MG63 (cell line): Measurements from ENCODE around the gene CYTH1. TPM values are rescaled to one million over a fixed set of nuclear protein-coding genes. Genes with fewer than 3 reads are reported as not detected.
"Not testable (repeated sequence)": the region's sequence is repeated elsewhere in the genome, so short reads cannot be mapped to it uniquely, and the experiment has no call there.

ENCODE experiments used
- DNase-seq: peaks from one replicate; pipeline ENCODE4 v3.0.0-alpha.2; 2020
- H3K27me3 ChIP-seq: fragments of 250-450 bp; sonication (Bioruptor Pico); 2 replicates; pipeline ENCODE4 v1.5.1; 2020; ENCODE audit warnings: mild to moderate bottlenecking, moderate library complexity
- H3K36me3 ChIP-seq: fragments of 250-450 bp; sonication (Bioruptor Pico); 2 replicates; pipeline ENCODE4 v1.5.1; 2020; ENCODE audit warnings: mild to moderate bottlenecking, moderate library complexity
- H3K4me3 ChIP-seq: fragments of 250-450 bp; sonication (Bioruptor Pico); 2 replicates; pipeline ENCODE4 v1.5.1; 2020; ENCODE audit warnings: mild to moderate bottlenecking, moderate library complexity
- H3K9me3 ChIP-seq: fragments of 250-450 bp; sonication (Bioruptor Pico); 2 replicates; pipeline ENCODE4 v1.5.1; 2020; ENCODE audit warnings: mild to moderate bottlenecking, moderate library complexity
- total RNA-seq: library from RNA; depleted of rRNA; stranded (reverse); fragments of >200 nt; shearing (Covaris generic); gene quantifications from 2 replicates; pipeline ENCODE4 v1.2.3, GENCODE V29; 2014; ENCODE audit warnings: low replicate concordance

Gene CYTH1
- total RNA-seq, 1 experiment from 2014 or later, result 11.2 TPM

DNA sequence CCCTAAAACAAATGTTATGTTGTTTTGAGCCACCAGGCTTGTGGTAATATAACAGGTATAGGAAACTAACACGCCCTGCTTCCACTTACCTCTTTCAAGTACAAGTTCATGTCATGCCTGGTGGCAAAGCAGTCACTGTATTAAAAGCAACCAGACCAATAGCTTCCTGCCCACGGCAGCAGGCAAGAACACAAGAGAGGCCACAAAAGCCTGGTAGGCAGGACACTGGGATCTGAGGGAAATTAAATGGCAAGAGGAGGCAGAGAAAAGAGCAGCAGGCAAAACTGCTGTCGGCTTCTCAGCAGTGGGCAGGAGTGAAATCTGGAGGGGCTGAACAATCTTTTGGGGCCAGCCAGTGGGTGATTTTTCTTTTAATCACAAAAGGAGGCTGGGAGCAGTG is 2.2 kb downstream of the CYTH1 start:
- no peak overlapping the region for H3K4me3 ChIP-seq
- no peak for DNase-seq
- no peaks in the 10 kb centered on the region for H3K36me3 ChIP-seq
- H3K9me3 ChIP-seq, result no peaks in the 10 kb centered on the region
- H3K27me3 ChIP-seq, result no peaks in the 10 kb centered on the region

DNA sequence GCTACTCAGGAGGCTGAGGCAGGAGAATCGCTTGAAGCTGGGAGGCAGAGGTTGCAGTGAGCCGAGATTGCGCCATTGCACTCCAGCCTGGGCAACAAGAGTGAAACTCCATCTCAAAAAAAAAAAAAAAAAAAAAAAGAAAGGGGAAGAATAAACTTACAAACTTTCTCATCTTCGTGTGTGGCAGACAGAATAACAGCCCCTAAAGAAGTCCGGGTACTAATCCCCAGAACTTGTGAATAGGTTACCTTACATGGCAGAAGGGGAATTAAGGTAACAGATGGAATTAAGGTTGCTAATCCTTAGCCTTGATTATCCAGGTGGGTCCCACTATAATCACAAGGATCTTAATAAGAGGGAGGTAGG is 2.8 kb downstream of the CYTH1 start:
- not testable (repeated sequence) for H3K4me3 ChIP-seq, DNase-seq, H3K36me3 ChIP-seq, H3K9me3 ChIP-seq, H3K27me3 ChIP-seq

GRCh38 chr17:78777881-78778280 is 4.2 kb downstream of the CYTH1 start:
- no peak for DNase-seq
- Histone ChIP-seq H3K4me3 (no peak overlapping the region), H3K27me3 (no peaks in the 10 kb centered on the region), H3K9me3 (no peaks in the 10 kb centered on the region), H3K36me3 (no peaks in the 10 kb centered on the region)

DNA sequence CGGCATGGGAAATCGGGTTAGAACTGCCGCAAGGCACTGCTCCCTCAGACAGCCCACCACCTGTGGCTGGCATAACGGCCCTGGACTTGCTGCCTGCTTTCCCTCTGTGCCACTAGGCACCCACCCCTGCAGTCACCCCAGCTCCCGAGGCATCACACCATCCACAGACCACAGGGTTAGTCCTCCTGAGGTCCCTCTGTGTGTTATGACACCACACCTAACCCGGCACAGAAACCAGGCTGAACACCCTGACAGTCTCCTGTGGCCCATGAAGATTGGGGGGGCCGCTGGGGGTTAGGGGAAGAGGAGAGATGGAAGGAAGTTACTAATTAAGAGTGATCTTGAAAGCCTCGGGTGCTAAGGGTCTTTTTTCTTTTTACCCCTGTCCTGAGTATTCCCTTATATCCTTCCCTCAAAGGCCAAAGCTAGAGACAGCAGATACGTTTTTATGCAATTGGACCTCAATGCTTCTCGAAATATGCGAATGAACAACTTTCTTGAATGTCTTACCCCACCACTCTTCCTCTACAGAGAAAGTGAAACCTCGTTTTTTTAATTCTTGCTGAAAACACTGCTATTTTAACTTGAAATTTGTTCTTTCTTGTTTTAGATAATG is 7.0 kb downstream of the CYTH1 start:
- Histone ChIP-seq H3K4me3 (peak overlapping the region; percentile 36), H3K27me3 (no peaks in the 10 kb centered on the region), H3K9me3 (no peaks in the 10 kb centered on the region), H3K36me3 (no peaks in the 10 kb centered on the region)
- DNase-seq, result peak; percentile 28

DNA sequence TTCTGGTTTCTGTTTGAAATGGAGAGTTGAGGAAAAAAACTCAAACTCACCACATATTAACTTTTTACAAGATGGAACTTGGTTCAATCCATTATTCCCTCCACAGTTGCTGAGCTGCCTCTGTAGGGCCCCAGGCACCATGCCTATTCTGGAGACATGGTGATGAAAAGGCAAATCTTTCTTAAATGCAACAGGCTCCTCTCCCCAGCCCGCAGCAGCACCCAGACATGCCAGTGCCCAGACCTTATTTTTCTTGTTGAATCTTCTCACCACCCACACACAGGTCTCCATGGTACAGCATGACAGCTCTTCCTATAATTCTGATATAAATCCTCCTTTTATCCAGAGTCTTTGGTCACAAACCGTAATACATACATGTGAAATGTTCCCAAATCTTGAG is 7.6 kb downstream of the CYTH1 start:
- Histone ChIP-seq H3K4me3 (peak overlapping the region; percentile 36), H3K36me3 (no peaks in the 10 kb centered on the region), H3K9me3 (no peaks in the 10 kb centered on the region), H3K27me3 (no peaks in the 10 kb centered on the region)
- DNase-seq, result no peak

DNA sequence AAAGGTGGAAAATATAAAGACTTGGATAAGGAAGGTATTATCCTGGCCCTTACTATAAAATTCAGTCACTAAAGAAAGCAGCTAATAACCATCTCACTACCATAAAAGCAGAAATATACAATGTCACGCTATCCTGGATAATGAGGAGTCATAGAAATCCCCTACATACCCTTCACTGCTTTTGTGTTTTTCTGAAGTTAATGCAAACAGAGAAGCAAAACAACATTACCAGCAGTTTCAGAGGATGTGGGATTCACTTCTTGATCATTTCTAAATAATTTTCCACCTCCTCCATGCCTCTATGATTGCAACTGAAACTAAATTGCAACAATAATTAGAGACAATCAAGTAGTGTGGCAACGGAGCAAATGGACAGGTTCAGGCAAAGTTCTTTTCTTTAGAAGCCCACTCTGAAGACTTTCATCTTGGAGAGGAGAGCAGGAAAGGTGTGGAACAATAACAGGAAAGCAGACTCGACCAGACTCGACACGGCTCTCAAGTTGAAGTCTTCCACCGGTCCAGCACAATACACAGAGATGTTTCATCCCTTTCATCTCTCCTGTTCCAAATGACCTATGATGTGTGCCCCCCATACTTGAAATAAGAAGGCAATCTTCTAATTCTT is 10.2 kb downstream of the CYTH1 start:
- DNase-seq, result no peak
- H3K4me3 ChIP-seq, result no peak overlapping the region

GRCh38 chr17:78769196-78769773 is 12.8 kb downstream of the CYTH1 start:
- Histone ChIP-seq H3K36me3 (no peaks in the 10 kb centered on the region), H3K9me3 (no peaks in the 10 kb centered on the region), H3K4me3 (no peak overlapping the region), H3K27me3 (no peaks in the 10 kb centered on the region)
- DNase-seq, result no peak

More for the DNA sequence above, 10.2 kb downstream of the CYTH1 start:
- H3K27me3 ChIP-seq, result no peaks in the 10 kb centered on the region
- no peaks in the 10 kb centered on the region for H3K36me3 ChIP-seq
- H3K9me3 ChIP-seq, result no peaks in the 10 kb centered on the region

- Histone ChIP-seq H3K9me3 (no peaks in the 10 kb centered on the region), H3K27me3 (no peaks in the 10 kb centered on the region), H3K36me3 (no peaks in the 10 kb centered on the region), H3K4me3 (no peak overlapping the region)
- no peak for DNase-seq
Measured at GRCh38 chr17:78767806-78768205, 14.3 kb downstream of the CYTH1 start.

DNA sequence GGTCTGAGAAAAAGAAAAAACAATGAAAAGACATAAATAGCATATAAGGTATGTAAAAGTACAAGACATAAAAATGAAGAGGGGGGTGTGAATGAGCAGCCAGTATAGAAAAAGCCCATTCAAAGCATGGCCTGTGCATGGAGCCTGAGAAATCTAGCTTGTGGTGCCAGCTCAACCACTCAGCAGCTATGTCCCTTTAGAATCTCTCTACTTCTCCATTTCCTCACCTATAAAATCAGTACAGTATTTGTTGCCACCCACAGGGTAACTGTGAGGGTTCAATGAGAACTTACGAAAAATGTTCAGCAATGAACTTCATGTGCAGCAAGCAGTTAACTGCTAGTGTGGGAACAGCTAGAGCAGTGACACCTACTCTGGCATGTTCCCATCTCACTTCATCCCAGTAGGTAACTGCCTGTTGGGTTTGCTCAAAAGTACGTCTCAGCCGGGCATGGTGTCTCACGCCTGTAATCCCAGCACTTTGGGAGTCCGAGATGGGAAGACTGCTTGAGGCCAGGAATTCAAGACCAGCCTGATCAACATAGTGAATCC is 15.3 kb downstream of the CYTH1 start:
- H3K9me3 ChIP-seq, result no peaks in the 10 kb centered on the region
- DNase-seq, result no peak
- no peaks in the 10 kb centered on the region for H3K36me3 ChIP-seq
- H3K4me3 ChIP-seq, result no peak overlapping the region
- no peaks in the 10 kb centered on the region for H3K27me3 ChIP-seq

DNA sequence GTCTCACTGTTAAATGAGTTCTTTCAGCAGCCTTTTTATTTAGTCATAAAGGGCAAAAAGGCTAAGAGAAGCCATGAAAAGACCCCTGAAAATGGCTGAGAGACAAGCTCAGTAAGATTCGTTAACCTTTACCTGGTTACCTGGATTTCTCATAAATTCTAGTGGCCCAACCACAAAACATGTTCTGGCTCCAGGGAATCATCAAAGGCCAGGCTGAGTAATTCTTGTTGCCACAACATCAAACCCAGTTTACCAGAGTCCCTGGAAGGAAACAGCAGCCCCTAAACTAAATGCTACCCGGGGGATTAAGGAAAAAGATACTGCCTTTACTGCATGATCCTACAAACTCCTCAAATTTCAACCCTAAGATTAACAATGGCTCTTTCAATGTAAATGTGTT is 15.8 kb downstream of the CYTH1 start:
- Histone ChIP-seq H3K9me3 (no peaks in the 10 kb centered on the region), H3K36me3 (no peaks in the 10 kb centered on the region), H3K27me3 (no peaks in the 10 kb centered on the region), H3K4me3 (no peak overlapping the region)
- no peak for DNase-seq

DNA sequence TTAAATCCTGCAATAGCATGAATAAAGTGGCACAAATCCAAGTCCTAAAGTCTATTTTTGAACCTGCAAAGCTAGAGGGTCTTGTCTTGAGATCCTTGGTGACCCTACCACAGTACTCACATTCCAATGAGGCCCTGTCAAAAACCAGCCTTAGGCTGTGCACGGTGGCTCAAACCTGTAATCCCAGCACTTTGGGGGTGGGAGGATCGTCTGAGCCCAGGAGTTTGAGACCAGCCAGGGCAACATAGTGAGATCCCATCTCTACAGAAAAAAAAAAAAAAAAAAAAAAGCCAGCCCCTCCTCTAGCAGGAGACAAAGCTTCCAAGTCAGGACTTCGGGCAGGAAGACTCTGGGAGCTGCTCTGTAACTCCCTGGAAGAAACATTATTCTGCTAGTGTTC is 16.3 kb downstream of the CYTH1 start:
- no peak for DNase-seq
- Histone ChIP-seq H3K9me3 (no peaks in the 10 kb centered on the region), H3K4me3 (no peak overlapping the region), H3K27me3 (no peaks in the 10 kb centered on the region), H3K36me3 (no peaks in the 10 kb centered on the region)

DNA sequence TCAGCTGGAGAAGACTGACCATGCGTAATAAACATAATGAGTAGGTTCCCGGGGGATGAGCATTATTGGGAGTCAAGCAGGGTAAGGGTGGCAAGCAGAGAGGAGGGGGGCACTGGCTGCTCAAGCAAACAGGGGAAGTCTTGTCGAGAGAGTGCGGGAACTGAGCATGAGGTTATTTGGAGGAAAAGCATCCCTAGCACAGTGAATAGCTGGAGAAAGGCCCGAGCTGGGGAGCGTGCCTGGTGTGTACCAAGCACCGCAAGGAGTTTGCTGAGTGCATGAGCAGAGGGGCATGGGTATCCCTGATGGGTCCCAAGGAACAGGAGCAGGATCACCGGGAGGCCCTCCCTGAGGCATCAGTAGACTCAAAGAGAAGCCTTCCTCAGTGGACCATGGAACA is 17.2 kb downstream of the CYTH1 start:
- H3K9me3 ChIP-seq, result no peaks in the 10 kb centered on the region
- no peaks in the 10 kb centered on the region for H3K27me3 ChIP-seq
- no peak overlapping the region for H3K4me3 ChIP-seq
- no peaks in the 10 kb centered on the region for H3K36me3 ChIP-seq
- DNase-seq, result no peak

DNA sequence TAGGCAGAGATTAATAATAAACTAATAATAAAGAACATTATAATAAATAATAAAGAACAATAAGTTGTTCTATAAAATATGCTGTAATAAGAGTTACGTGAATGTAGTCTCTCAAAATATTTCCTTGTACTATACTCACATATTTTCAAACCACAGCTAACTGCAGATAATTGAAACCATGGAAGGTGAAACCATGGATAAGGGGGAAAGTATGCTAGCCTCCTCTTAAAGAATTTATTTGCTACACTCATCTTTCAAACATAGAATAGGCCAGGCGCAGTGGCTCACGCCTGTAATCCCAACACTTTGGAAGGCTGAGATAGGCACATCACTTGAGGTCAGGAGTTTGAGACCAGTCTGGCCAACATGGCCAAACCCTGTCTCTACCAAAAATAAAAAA is 18.5 kb downstream of the CYTH1 start:
- no peak for DNase-seq
- no peaks in the 10 kb centered on the region for H3K27me3 ChIP-seq
- H3K36me3 ChIP-seq, result no peaks in the 10 kb centered on the region
- no peak overlapping the region for H3K4me3 ChIP-seq
- H3K9me3 ChIP-seq, result no peaks in the 10 kb centered on the region

GRCh38 chr17:78761789-78762406 is 20.2 kb downstream of the CYTH1 start:
- no peaks in the 10 kb centered on the region for H3K9me3 ChIP-seq
- no peaks in the 10 kb centered on the region for H3K27me3 ChIP-seq
- H3K36me3 ChIP-seq, result no peaks in the 10 kb centered on the region
- H3K4me3 ChIP-seq, result no peak overlapping the region
- DNase-seq, result no peak

DNA sequence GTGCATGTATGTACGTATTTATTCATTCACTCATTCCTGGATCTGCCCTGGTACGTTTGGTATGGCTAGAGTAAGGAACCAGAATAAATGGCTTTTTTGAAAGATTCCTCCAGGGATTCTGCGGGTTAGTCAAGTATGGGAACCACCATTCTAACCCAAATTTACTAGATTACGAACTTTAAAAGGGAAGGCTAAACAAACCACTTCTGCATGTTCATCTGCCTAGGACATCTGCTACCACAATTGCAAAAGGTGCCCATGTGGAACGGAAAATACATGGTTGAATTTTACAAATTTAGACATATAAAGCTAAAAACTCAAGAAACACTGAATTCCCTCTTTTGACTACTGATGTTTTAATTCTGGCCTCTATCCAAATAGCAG is 22.1 kb downstream of the CYTH1 start:
- H3K36me3 ChIP-seq, result no peaks in the 10 kb centered on the region
- no peak overlapping the region for H3K4me3 ChIP-seq
- DNase-seq, result no peak
- no peaks in the 10 kb centered on the region for H3K9me3 ChIP-seq
- H3K27me3 ChIP-seq, result no peaks in the 10 kb centered on the region

GRCh38 chr17:78759203-78759968 is 22.7 kb downstream of the CYTH1 start:
- DNase-seq, result no peak
- Histone ChIP-seq H3K36me3 (no peaks in the 10 kb centered on the region), H3K27me3 (no peaks in the 10 kb centered on the region), H3K4me3 (no peak overlapping the region), H3K9me3 (no peaks in the 10 kb centered on the region)
